Heart left ventricle (tissue), 16 donors: ENCODE measurements around the gene CRELD2. TPM values are rescaled to one million over a fixed set of nuclear protein-coding genes. Genes with fewer than 3 reads are reported as not detected.
A peak's percentile ranks its signal among the peaks of the same experiment; 100 is the strongest.

ENCODE experiments used
- ATAC-seq, 4 donors: fragments of 200-7000 bp; cut with Tn5 transposase; one replicate each; pipeline ENCODE4 v1.9.1; 2020 to 2022; ENCODE audit warnings: moderate library complexity in 4 of 4, mild to moderate bottlenecking in 3 of 4, moderate number of reproducible peaks in 1 of 4
- DNase-seq, 5 donors: peaks; one replicate each; pipeline ENCODE4 v3.0.0-alpha.2; 2020
- H3K27ac ChIP-seq, 12 donors: fragments of 200-600 bp; sonication (generic) in 4 of 12; one replicate each; pipeline versions ENCODE4 v1.5.0 to v1.8.0; 2016 to 2022; ENCODE audit warnings: mild to moderate bottlenecking in 2 of 12
- H3K27me3 ChIP-seq, 9 donors: fragments of 200-600 bp; sonication (generic) in 2 of 9; one replicate each; pipeline versions ENCODE4 v1.5.1 to v1.8.0; 2016 to 2022; ENCODE audit warnings: mild to moderate bottlenecking in 3 of 9
- H3K36me3 ChIP-seq, 9 donors: fragments of 200-600 bp; sonication (generic) in 2 of 9; one replicate each; pipeline versions ENCODE4 v1.5.0 to v1.8.0; 2018 to 2022; ENCODE audit warnings: mild to moderate bottlenecking in 2 of 9
- H3K4me1 ChIP-seq, 12 donors: fragments of 200-600 bp; sonication (generic) in 4 of 12; one replicate each; pipeline versions ENCODE4 v1.5.0 to v1.8.0; 2016 to 2022; ENCODE audit warnings: mild to moderate bottlenecking in 3 of 12
- H3K4me3 ChIP-seq, 12 donors: fragments of 200-600 bp; sonication (generic) in 4 of 12; one replicate each; pipeline versions ENCODE4 v1.5.0 to v1.8.0; 2017 to 2022; ENCODE audit warnings: mild to moderate bottlenecking in 9 of 12, moderate library complexity in 4 of 12
- H3K9me3 ChIP-seq, 12 donors: fragments of 200-600 bp; sonication (generic) in 4 of 12; one replicate each; pipeline versions ENCODE4 v1.5.0 to v1.8.0; 2016 to 2022; ENCODE audit warnings: mild to moderate bottlenecking in 1 of 12
- CTCF ChIP-seq, 12 donors: fragments of 200-600 bp; sonication (generic) in 4 of 12; IDR thresholded peaks; one replicate each; pipeline versions ENCODE4 v1.5.0 to v1.8.0; 2018 to 2022; ENCODE audit warnings: antibody characterized with exemption in 12 of 12, mild to moderate bottlenecking in 5 of 12
- POLR2A ChIP-seq, 2 donors: fragments of 450-650 bp; IDR thresholded peaks; one replicate each; pipeline ENCODE4 v1.6.1; 2017; ENCODE audit warnings: antibody characterized with exemption in 2 of 2, mild to moderate bottlenecking in 2 of 2, moderate library complexity in 2 of 2
- WGBS, 4 donors: extraction: QIAGEN DNeasy Blood & Tissue Kit in 2 of 4; methylation state at CpG; one replicate each; pipeline versions ENCODE4 v1.1.5 to v1.1.7; 2013 to 2018; 5-methylcytosine and 5-hydroxymethylcytosine counted together
- intact Hi-C, 10 donors: fragments of 100-400 bp; cut with DNase I; formaldehyde crosslinking; loops; one replicate each; pipeline versions ENCODE4 v1.11.1 to v1.14.2; 2022
- polyA plus RNA-seq, 2 donors: library from polyadenylated mRNA; stranded (reverse); fragments of 200-250 nt; gene quantifications; one replicate each; pipeline ENCODE4 v1.2.3, GENCODE V29; 2013
- total RNA-seq, 9 donors: library from RNA; depleted of rRNA in 2 of 9; stranded (reverse); fragments of >200 nt in 2 of 9; fragmentation: NEBNext Ultra II Directional in 3 of 9; extraction: Animal tissue kit (Norgen Biotek cat#: 25700) in 3 of 9; gene quantifications; one replicate each; pipeline versions ENCODE4 v1.1.0 to v1.2.4, GENCODE V29; 2016 to 2023
- donor health status: ischemic (EF 13 %, LVEDD 7.1; RV severe dilation, severe dysfunction).
- donor health status: healthy with polysubstance abuse.
- donor health status: DM: no; HTN: yes; CAD: no.
- donor health status: DM: no; HTN: no; CAD: no.
- donor health status: ischemic (EF 25% LVEDD 6.9; RV normal size, moderate dysfunction).
- donor health status: ischemic (EF 25% LVEDD 5.7; RV mildly dilated, moderate dysfunction).
- donor health status: healthy.
- donor health status: DM: yes; HTN: yes; CAD: no.
- donor health status: ischemic (EF 35%, LVEDD 5.7; RV mildly dilated, moderate dysfunction).
- donor health status: nonischemic (EF 11% LVEDD 7.7; RV severe dilation, severe dysfunction).
- donor health status: DM: yes; HTN: yes; CAD: no.
- donor health status: PGD.
- donor health status: ischemic (EF 29% LVEDD 5.4; RV normal size, mild dysfunction).
- donor health status: nonischemic (EF 23%, LVEDD 6.1; RV moderate dilation, normal function).

CRELD2 gene
- total and polyA plus RNA-seq, 11 donors: 15.0 to 70.3 (median 21.6) TPM

- Histone ChIP-seq H3K36me3 (no peaks in the 10 kb centered on the region), H3K4me3 (peak overlapping the region in 11 of 12 donors; percentile 12 to 70 (median 48)), H3K27ac (peak overlapping the region; percentile 91 to 99 (median 95)), H3K27me3 (no peaks in the 10 kb centered on the region), H3K4me1 (peaks cover 19 to 70% (median 57%) of the 10 kb centered on the region in 12 donors), H3K9me3 (no peaks in the 10 kb centered on the region)
- DNase-seq: peak; percentile 92 to 97 (median 95)
- intact Hi-C loops: loop anchor here in 5 of 10 donors (1.0 to 10.0 kb wide), 6 partner anchors 25 to 249 kb away; partner anchors contain the start of genes PIM3 (in 3 of the 5) and TRABD (in 1 of the 5)
- WGBS, 4 donors: 2 to 10% (median 3%) methylated on average over 12 to 52 of the region's 52 CpGs
- TF ChIP-seq CTCF (IDR thresholded peaks at IDR 0.05) (no peak), POLR2A (IDR thresholded peaks at IDR 0.05) (peak in 1 of 2 donors; percentile 38)
- ATAC-seq: peak; percentile 13 to 77 (median 72)
Observed at GRCh38 chr22:49936018-49936972, 17.9 kb downstream of the CRELD2 start.

GRCh38 chr22:49936973-49937757 lies 18.7 kb downstream of the CRELD2 start:
- Histone ChIP-seq H3K4me3 (peak overlapping the region in 10 of 12 donors; percentile 5 to 70 (median 48)), H3K27me3 (no peaks in the 10 kb centered on the region), H3K27ac (peak overlapping the region; percentile 91 to 99 (median 95)), H3K9me3 (no peaks in the 10 kb centered on the region), H3K4me1 (peaks cover 19 to 64% (median 51%) of the 10 kb centered on the region in 12 donors), H3K36me3 (no peaks in the 10 kb centered on the region)
- intact Hi-C loops: loop anchor here in 6 of 10 donors (1.0 to 10.0 kb wide), 7 partner anchors 23 to 248 kb away; partner anchors contain the start of genes PIM3 (in 4 of the 6) and TRABD (in 1 of the 6)
- WGBS, 4 donors: 20 to 31% (median 25%) methylated on average over 11 to 21 of the region's 21 CpGs
- ATAC-seq: peak; percentile 41 to 59 (median 54)
- TF ChIP-seq CTCF (IDR thresholded peaks at IDR 0.05) (no peak), POLR2A (IDR thresholded peaks at IDR 0.05) (peak in 1 of 2 donors; percentile 59)
- DNase-seq: peak in 4 of 5 donors; percentile 69 to 84 (median 72)

GRCh38 chr22:49937758-49938564 lies 19.5 kb downstream of the CRELD2 start:
- H3K4me1 ChIP-seq: peaks cover 19 to 59% (median 46%) of the 10 kb centered on the region in 12 donors
- ATAC-seq: no peak

More at GRCh38 chr22:49937758-49938564, 19.5 kb downstream of the CRELD2 start:
- peak in 2 of 5 donors; percentile 61 to 68 for DNase-seq
- intact Hi-C loops: loop anchor here in 5 of 10 donors (1.0 to 10.0 kb wide), 6 partner anchors 22 to 247 kb away; partner anchors contain the start of genes PIM3 (in 4 of the 5) and TRABD (in 1 of the 5)
- H3K27me3 ChIP-seq: no peaks in the 10 kb centered on the region
- 55 to 72% (median 62%) methylated on average over 20 to 27 of the region's 27 CpGs for WGBS, 4 donors
- H3K36me3 ChIP-seq: no peaks in the 10 kb centered on the region
- no peak for TF ChIP-seq POLR2A (IDR thresholded peaks at IDR 0.05)
- TF ChIP-seq CTCF (IDR thresholded peaks at IDR 0.05): no peak
- H3K9me3 ChIP-seq: no peaks in the 10 kb centered on the region
- H3K4me3 ChIP-seq: peak overlapping the region in 6 of 12 donors; percentile 3 to 62 (median 31)
- H3K27ac ChIP-seq: peak overlapping the region; percentile 91 to 99 (median 95)
